HepG2 (cell line): ENCODE results near the gene WNK1. TPM values are rescaled to one million over a fixed set of nuclear protein-coding genes. Genes with fewer than 3 reads are reported as not detected.

ENCODE experiments used
- ATAC-seq: fragments of 200-7000 bp; cut with Tn5 transposase; 3 replicates; pipeline ENCODE4 v1.9.1; 2020; ENCODE audit warnings: mild to moderate bottlenecking, moderate library complexity
- BruUV-seq: library from RNA; stranded (reverse); fragments of 400-500 nt; replicated peaks from 2 replicates; lab custom pipeline; 2021; lab: Mats Ljungman, UMichigan
- CTCF ChIA-PET: fragments of 300-600 bp; formaldehyde crosslinking; extraction: SDS; loops from one replicate; lab custom pipeline; 2021; ENCODE audit warnings: low total read pairs, inconsistent platforms, low intra/inter-chr PET ratio; lab: Yijun Ruan, JAX
- POLR2A ChIA-PET: fragments of 350-600 bp; sonication (Branson Sonifier 250); formaldehyde crosslinking; loops from one replicate; lab custom pipeline; 2020; ENCODE audit warnings: antibody characterized with exemption, inconsistent platforms; lab: Yijun Ruan, JAX
- DNase-seq: peaks from one replicate; pipeline ENCODE4 v3.0.0-alpha.2; 2015; ENCODE audit warnings: low spot score
- FAIRE-seq: peaks from 3 replicates; lab custom pipeline; 2011; peaks lifted over from hg19 to GRCh38; lab: Jason Lieb, UNC
- H2AFZ ChIP-seq: one replicate; pipeline ENCODE4 v1.6.1; 2011; ENCODE audit warnings: low read length, inconsistent platforms
- H3K27ac ChIP-seq: fragments of 300-600 bp; 3 replicates; pipeline ENCODE4 v1.8.0; 2011; ENCODE audit warnings: mixed run types, mild to moderate bottlenecking, mixed read lengths, low read length, inconsistent platforms; ENCODE audit not compliant: insufficient read depth; ENCODE audit errors: extremely low read length
- H3K27me3 ChIP-seq, 2 experiments: fragments of 200-600 bp in 1 of 2; 2 replicates in 1 of 2; 3 replicates in 1 of 2; pipeline versions ENCODE4 v1.6.0 to v1.8.0; 2011; ENCODE audit warnings: low read length in 2 of 2, mild to moderate bottlenecking in 2 of 2, moderate library complexity in 2 of 2, inconsistent platforms in 1 of 2; ENCODE audit not compliant: insufficient read depth in 2 of 2, control insufficient read depth in 1 of 2
- H3K36me3 ChIP-seq, 2 experiments: fragments of 200-600 bp in 1 of 2; replicated peaks in 1 of 2; 2 replicates in 1 of 2; 3 replicates in 1 of 2; pipeline versions ENCODE4 v1.5.1 to v1.8.0; 2011; ENCODE audit warnings: low read length in 2 of 2, inconsistent platforms in 1 of 2; ENCODE audit not compliant: insufficient read depth in 2 of 2, control insufficient read depth in 1 of 2
- H3K4me1 ChIP-seq: 2 replicates; pipeline ENCODE4 v1.5.1; 2012; ENCODE audit warnings: low read length, inconsistent platforms; ENCODE audit not compliant: insufficient read depth
- H3K4me2 ChIP-seq: 2 replicates; pipeline ENCODE4 v1.6.0; 2011; ENCODE audit warnings: low read depth, low read length, inconsistent platforms
- H3K4me3 ChIP-seq, 3 experiments: fragments of 200-600 bp in 1 of 3; sonication (generic), shearing (Covaris generic) in 1 of 3; replicated peaks in 1 of 3; 2 replicates each; pipeline ENCODE4 v1.5.1; 2011 to 2016; ENCODE audit warnings: low read length in 3 of 3, inconsistent platforms in 2 of 3, low read depth in 2 of 3, mild to moderate bottlenecking in 2 of 3, control low read depth in 1 of 3, mixed read lengths in 1 of 3; ENCODE audit not compliant: insufficient read depth in 1 of 3
- H3K79me2 ChIP-seq: one replicate; pipeline ENCODE4 v1.6.1; 2011; ENCODE audit warnings: low read length, inconsistent platforms; ENCODE audit not compliant: insufficient read depth
- H3K9ac ChIP-seq: 2 replicates; pipeline ENCODE4 v1.6.0; 2011; ENCODE audit warnings: mild to moderate bottlenecking, low read depth, low read length, inconsistent platforms; ENCODE audit not compliant: insufficient read depth
- H3K9me3 ChIP-seq: 2 replicates; pipeline ENCODE4 v1.5.1; 2012; ENCODE audit warnings: mild to moderate bottlenecking, low read length
- H4K20me1 ChIP-seq: 2 replicates; pipeline ENCODE4 v1.6.0; 2011; ENCODE audit warnings: inconsistent platforms, mild to moderate bottlenecking, low read length, moderate library complexity; ENCODE audit not compliant: insufficient read depth
- CCDC6 ChIP-seq: sonication (generic); formaldehyde crosslinking; IDR thresholded peaks from 2 replicates; pipeline ENCODE4 v1.8.1; 2022; ENCODE audit warnings: mild to moderate bottlenecking, missing genetic modification reagents, moderate library complexity
- GATAD1 ChIP-seq: IDR thresholded peaks from 2 replicates; pipeline ENCODE4 v1.6.1; 2016; ENCODE audit warnings: missing genetic modification reagents, missing compliant biosample characterization
- HDAC1 ChIP-seq: sonication (generic); formaldehyde crosslinking; IDR thresholded peaks from 2 replicates; pipeline ENCODE4 v1.5.1; 2020; ENCODE audit warnings: mild to moderate bottlenecking, missing genetic modification reagents
- HIC2 ChIP-seq: sonication (generic); formaldehyde crosslinking; IDR thresholded peaks from 2 replicates; pipeline ENCODE4 v1.9.0; 2022; ENCODE audit warnings: low read depth, missing genetic modification reagents
- HNF4A ChIP-seq: sonication (generic); formaldehyde crosslinking; IDR thresholded peaks from 2 replicates; pipeline ENCODE4 v1.4.0; 2020; ENCODE audit warnings: missing genetic modification reagents
- KDM1A ChIP-seq: IDR thresholded peaks from 2 replicates; pipeline ENCODE4 v1.6.1; 2016; ENCODE audit warnings: missing compliant biosample characterization
- PITX1 ChIP-seq: sonication (generic); formaldehyde crosslinking; IDR thresholded peaks from 2 replicates; pipeline ENCODE4 v1.5.1; 2020; ENCODE audit warnings: mild to moderate bottlenecking, missing genetic modification reagents
- TIGD3 ChIP-seq: sonication (generic); formaldehyde crosslinking; IDR thresholded peaks from 2 replicates; pipeline ENCODE4 v1.5.1; 2020; ENCODE audit warnings: mild to moderate bottlenecking, missing genetic modification reagents, borderline replicate concordance
- ZGPAT ChIP-seq: IDR thresholded peaks from 2 replicates; pipeline ENCODE4 v1.6.1; 2016; ENCODE audit warnings: mild to moderate bottlenecking
- ZMAT3 ChIP-seq: sonication (generic); formaldehyde crosslinking; conservative IDR thresholded peaks from 2 replicates; pipeline ENCODE4 v1.7.0; 2021; ENCODE audit warnings: missing genetic modification reagents
- ZNF546 ChIP-seq: sonication (generic); formaldehyde crosslinking; conservative IDR thresholded peaks from 2 replicates; pipeline ENCODE4 v1.8.1; 2023; ENCODE audit warnings: mild to moderate bottlenecking, missing genetic modification reagents
- ZNF577 ChIP-seq: sonication (generic); formaldehyde crosslinking; IDR thresholded peaks from 2 replicates; pipeline ENCODE4 v1.4.0; 2020; ENCODE audit warnings: mild to moderate bottlenecking, low read depth, missing genetic modification reagents, borderline replicate concordance
- ZNF609 ChIP-seq: sonication (generic); formaldehyde crosslinking; IDR thresholded peaks from 2 replicates; pipeline ENCODE4 v1.4.0; 2020; ENCODE audit warnings: mild to moderate bottlenecking, missing genetic modification reagents, borderline replicate concordance
- ZNF709 ChIP-seq: sonication (generic); formaldehyde crosslinking; IDR thresholded peaks from 2 replicates; pipeline ENCODE4 v1.5.0; 2020; ENCODE audit warnings: mild to moderate bottlenecking, missing genetic modification reagents
- ZNF761 ChIP-seq: sonication (generic); formaldehyde crosslinking; conservative IDR thresholded peaks from 2 replicates; pipeline ENCODE4 v1.4.0; 2020; ENCODE audit warnings: mild to moderate bottlenecking, missing genetic modification reagents
- WGBS: methylation state at CpG from one replicate; pipeline ENCODE4 v1.1.6; 2017; ENCODE audit warnings: low lambda C conversion rate; 5-methylcytosine and 5-hydroxymethylcytosine counted together
- in situ Hi-C: cut with HindIII; loops from 2 replicates; pipeline ENCODE4 v1.10.0; 2017; ENCODE audit warnings: low pct_unique_long_range_greater_than_20kb; ENCODE audit not compliant: extremely low pct_ligation_motif_present
- intact Hi-C: fragments of 100-400 bp; cut with micrococcal nuclease; formaldehyde crosslinking; loops from one replicate; pipeline ENCODE4 v1.10.0; 2022; ENCODE audit not compliant: unreplicated experiment
- polyA plus RNA-seq, 8 experiments: library from polyadenylated mRNA; depleted of rRNA in 3 of 8; stranded (reverse) in 7 of 8; unstranded in 1 of 8; fragments of >200 nt; fragmentation: Illumina TruSeq in 4 of 8; extraction: Trizol in 4 of 8; gene quantifications; 2 replicates each; pipeline versions ENCODE4 v1.2.1 to v1.2.3, GENCODE V29; 2011 to 2016; ENCODE audit warnings: low read depth in 4 of 8, missing spikeins in 1 of 8, mixed read lengths in 1 of 8; ENCODE audit not compliant: insufficient read depth in 1 of 8
- total RNA-seq, 5 experiments: library from RNA; depleted of rRNA; stranded (reverse); fragments of >200 nt; fragmentation: Illumina TruSeq; extraction: Trizol; gene quantifications; 2 replicates each; pipeline ENCODE4 v1.2.3, GENCODE V29; 2016; ENCODE audit warnings: low read depth in 1 of 5

The WNK1 gene
- total and polyA plus RNA-seq, 2 of the 13 experiments (the other 11 are each of a cell fraction or from before 2014, with no cell fraction given) = 31.1 to 54.8 TPM

- in situ Hi-C loops (loop anchor here (10.0 kb wide), 1 partner anchor 236 kb away; no protein-coding TSS in a partner anchor), intact Hi-C loops (no loop called here)
- H3K9me3 ChIP-seq = no peaks in the 10 kb centered on the region
- H3K4me2 ChIP-seq = no peak overlapping the region
- FAIRE-seq (no peak), ATAC-seq (no peak), DNase-seq (no peak)
- H3K4me1 ChIP-seq = peaks cover 14% of the 10 kb centered on the region
- H3K79me2 ChIP-seq = peaks cover 85% of the 10 kb centered on the region
- no peak overlapping the region for H3K4me3 ChIP-seq
- no peaks in the 10 kb centered on the region for H3K27me3 ChIP-seq
- peaks cover 2 to 10% of the 10 kb centered on the region in 2 experiments for H3K36me3 ChIP-seq
- BruUV-seq = no TSS peak
- ChIA-PET POLR2A (no interaction called here), CTCF (no interaction called here)
- H3K9ac ChIP-seq = no peak overlapping the region
- H2AFZ ChIP-seq = no peak overlapping the region
- no peak overlapping the region for H3K27ac ChIP-seq
- H4K20me1 ChIP-seq = peaks cover 30% of the 10 kb centered on the region; the same call in 1 of the 2 replicates
- 88% methylated on average over 5 of the region's 5 CpGs for WGBS
- no peak for TF ChIP-seq ZNF546 (CRISPR knock-in tag)
- TF ChIP-seq HDAC1 = no peak
- TF ChIP-seq ZNF609 (CRISPR knock-in tag) = no peak
- TF ChIP-seq ZNF709 (CRISPR knock-in tag) = no peak
- no peak for TF ChIP-seq HIC2 (CRISPR knock-in tag)
- no peak for TF ChIP-seq GATAD1 (CRISPR knock-in tag)
- no peak for TF ChIP-seq ZNF577 (CRISPR knock-in tag)
- no peak for TF ChIP-seq KDM1A (CRISPR knock-in tag)
- TF ChIP-seq ZGPAT (CRISPR knock-in tag) = no peak
- no peak for TF ChIP-seq ZNF761
- TF ChIP-seq CCDC6 (CRISPR knock-in tag) = no peak
- no peak for TF ChIP-seq PITX1
- no peak for TF ChIP-seq TIGD3 (CRISPR knock-in tag)
- TF ChIP-seq HNF4A (CRISPR knock-in tag) = no peak
- TF ChIP-seq ZMAT3 (CRISPR knock-in tag) = no peak
Measured at GRCh38 chr12:810671-811415, 58.5 kb downstream of the WNK1 start.
